HL-60 (cell line): ENCODE results near the gene LDAH.

Experiments
- POLR2AphosphoS5 ChIP-seq: IDR thresholded peaks from 2 replicates; pipeline ENCODE4 v1.6.1; 2012; ENCODE audit warnings: low read depth
- TF ChIP-seq, protein P1 (sequence below): IDR thresholded peaks from one replicate; pipeline ENCODE4 v1.5.1; 2011; ENCODE audit warnings: low read length, control low read depth, inconsistent platforms; ENCODE audit not compliant: insufficient read depth

DNA sequence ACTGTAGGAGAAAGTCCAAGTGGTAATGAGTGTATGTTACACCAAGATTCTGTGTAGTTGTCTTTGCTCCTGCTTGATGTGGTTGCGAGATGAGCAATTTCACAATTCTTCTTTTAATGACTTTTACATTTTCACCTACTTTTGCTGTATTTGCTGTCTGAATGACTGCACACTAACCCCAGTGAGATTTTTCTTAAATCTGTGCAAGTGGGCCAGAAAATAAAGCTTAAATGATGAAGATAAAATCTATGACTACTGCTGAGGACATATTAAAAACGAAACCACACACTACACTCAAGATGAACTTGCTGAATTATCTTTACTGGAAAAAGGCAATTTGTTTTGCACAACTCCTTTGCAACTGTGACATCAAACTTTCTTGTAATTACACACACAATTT lies 4.1 kb downstream of the LDAH start:
- TF ChIP-seq POLR2AphosphoS5 = no peak
- TF ChIP-seq, protein P1, sequence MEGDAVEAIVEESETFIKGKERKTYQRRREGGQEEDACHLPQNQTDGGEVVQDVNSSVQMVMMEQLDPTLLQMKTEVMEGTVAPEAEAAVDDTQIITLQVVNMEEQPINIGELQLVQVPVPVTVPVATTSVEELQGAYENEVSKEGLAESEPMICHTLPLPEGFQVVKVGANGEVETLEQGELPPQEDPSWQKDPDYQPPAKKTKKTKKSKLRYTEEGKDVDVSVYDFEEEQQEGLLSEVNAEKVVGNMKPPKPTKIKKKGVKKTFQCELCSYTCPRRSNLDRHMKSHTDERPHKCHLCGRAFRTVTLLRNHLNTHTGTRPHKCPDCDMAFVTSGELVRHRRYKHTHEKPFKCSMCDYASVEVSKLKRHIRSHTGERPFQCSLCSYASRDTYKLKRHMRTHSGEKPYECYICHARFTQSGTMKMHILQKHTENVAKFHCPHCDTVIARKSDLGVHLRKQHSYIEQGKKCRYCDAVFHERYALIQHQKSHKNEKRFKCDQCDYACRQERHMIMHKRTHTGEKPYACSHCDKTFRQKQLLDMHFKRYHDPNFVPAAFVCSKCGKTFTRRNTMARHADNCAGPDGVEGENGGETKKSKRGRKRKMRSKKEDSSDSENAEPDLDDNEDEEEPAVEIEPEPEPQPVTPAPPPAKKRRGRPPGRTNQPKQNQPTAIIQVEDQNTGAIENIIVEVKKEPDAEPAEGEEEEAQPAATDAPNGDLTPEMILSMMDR = no peak
